COLO668 (cell line): ENCODE data around the gene LRRC8A.
"Not testable (repeated sequence)": the region's sequence is repeated elsewhere in the genome, so short reads cannot be mapped to it uniquely, and the experiment has no call there.

Source experiments
- DNase-seq: peaks from one replicate; lab custom pipeline; 2025; ENCODE audit not compliant: unreplicated experiment; lab: John Stamatoyannopoulos, UW

The LRRC8A gene

DNA sequence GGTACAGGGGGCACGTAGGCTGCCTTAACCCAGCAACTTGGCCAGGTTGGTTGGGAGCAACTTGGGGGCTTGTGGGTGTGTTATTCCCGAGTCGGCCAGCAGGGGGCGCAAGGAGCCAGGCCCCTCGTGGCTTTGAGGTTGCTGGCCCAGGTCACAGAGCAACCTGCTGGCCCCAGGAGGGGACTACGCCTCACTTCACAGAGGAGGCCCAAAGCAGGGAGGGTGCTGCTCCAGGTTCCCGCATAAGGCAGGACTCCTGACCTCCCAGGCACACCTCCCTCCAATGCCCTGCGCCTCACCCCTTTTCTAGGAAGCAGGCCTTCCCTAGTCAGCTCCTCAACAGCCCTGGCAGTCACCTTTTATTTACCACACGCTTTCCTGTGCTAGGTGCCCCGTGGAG, 18.3 kb upstream of the LRRC8A start:
- peak; percentile 67 for DNase-seq

DNA sequence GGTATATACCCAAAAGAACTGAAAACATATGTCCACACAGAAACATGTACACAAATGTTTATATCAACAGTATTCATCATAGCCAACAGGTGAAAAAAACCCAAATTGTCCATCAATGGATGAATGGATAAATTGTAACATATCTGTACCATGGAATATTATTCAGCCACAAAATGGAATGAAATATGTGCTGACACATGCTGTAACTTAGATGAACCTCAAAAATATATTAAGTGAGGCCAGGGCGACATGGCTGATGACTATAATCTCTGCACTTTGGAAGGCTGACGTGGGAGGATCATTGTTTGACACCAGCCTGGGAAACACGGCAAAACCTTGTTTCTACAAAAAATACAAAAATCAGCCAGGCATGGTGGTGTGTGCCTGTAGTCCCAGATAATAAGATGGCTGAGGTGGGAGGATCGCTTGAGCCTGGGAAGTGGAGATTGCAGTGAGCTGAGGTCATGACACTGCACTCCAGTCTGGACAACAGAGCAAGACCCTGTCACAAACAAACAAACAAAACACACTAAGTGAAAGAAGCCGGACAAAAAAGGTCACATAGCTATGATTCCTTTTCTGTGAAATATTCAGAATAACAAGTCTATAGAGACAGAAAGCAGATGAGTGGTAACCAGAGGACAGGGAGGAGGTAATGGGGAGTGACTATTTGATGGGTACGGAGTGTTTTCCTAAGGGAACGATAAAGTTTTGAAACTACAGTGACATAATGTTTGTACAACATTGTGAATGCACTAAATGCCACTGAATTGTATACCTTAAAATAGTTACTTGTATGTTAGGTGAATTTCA, 11.6 kb upstream of the LRRC8A start:
- no peak for DNase-seq

DNA sequence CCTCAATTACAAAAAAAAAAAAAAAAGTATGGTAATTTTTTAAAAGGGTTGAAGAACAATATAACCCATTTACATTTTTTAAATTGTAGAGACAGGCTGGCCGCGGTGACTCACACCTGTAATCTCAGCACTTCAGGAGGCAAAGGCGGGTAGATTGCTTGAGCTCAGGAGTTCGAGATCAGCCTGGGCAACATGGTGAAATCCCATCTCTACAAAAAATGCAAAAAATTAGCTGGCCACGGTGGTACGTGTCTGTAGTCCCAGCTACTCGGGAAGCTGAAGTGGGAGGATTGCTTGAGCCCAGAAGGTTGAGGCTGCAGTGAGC, 11.0 kb upstream of the LRRC8A start:
- not testable (repeated sequence) for DNase-seq

DNA sequence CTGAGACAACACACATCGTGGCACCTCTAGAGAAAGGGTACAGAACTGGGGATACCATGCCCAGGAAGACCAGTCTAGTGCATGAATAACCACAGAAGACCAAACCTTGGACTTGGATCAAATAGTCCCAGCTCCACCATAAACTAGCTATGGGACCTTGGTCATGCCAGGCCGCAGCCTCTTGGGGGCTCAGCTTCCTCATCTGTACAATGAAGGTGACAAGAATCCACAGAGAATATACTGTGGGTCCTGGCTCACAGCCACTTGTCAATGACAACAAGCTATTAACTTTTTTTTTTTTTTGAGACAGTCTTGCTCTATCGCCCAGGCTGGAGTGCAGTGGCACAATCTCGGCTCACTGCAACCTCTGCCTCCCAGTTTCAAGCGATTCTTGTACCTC, 4.1 kb upstream of the LRRC8A start:
- DNase-seq: no peak

DNA sequence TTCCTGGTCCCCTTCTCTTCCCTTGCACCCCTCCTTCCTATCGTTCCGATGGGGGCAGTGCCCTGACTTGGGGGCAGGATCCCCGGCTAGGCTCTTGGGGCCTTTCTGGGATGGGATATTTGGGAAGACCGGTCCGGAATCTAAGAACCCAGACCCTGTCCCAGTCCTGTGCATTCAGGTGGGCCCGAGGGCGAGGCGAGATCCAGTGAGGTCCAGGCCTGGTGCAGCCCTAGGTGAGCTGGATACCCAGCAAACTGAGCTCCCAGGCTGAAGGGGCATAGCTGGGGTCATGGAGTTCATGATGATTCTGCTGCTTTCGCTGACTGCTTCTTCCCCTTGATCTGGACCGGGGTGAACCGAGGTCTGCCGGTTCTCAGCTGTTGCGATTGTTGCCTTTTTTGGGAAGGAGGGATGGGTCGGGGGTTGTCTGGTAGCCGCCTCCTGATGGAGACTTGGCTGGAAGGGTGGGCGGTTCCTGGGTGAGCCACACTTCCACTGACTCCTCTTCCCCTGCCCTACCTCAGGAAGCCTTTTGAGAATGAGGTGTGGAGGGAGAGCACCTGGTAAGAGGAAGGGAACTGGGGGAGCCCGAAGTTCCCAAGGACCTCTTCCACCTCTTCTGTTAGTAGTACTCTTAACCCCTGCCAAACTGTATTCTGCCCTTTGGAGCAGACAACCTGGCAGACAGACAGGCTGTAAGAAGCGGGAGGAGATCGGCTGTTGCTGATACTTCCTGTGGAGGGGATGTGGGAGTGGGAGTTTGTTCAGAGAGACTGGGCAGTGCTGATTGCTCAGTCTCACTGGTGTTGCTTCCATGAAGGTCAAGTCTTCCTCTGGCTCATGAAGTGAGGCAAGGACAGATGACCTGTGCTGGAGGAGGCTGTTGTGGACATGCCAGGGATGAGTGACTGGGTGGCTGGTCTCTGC, 1.0 kb downstream of the LRRC8A start:
- no peak for DNase-seq

DNA sequence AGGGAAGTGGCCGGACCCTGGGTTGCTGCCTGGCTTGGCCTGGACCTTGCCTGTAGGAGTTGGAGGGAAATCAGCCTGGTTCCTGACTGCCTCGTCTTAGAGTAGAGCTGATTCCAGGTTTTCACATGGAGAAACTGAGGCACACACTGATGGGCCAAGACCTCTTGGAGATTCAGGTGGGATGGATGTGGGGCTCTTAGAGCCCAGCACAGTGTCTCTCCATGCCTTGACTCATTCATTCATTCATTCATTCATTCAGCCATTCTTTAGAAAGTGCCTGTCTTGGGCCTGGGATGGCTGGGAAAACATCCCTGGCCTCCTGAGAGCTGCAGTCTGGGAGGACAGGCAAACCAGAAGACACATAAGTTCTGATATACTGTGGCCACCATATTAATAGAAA, 2.2 kb downstream of the LRRC8A start:
- no peak for DNase-seq

DNA sequence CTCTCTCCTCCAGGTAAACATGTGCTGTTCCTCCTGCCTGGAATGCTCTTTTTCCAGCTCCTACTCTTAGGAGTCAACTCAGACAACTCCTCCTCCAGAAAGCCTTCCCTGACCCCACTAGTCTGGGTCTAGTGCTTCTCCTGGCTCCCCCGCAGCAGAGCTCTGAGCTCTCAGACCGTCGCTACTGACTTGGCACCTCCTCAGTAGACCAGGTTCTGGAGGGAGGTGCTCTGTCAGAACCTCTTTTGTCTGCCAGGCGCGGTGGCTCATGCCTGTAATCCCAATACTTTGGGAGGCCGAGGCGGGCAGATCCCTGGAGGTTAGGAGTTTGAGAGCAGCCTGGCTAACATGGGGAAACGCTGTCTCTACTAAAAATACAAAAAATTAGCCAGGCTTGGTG, 3.4 kb downstream of the LRRC8A start:
- no peak for DNase-seq

DNA sequence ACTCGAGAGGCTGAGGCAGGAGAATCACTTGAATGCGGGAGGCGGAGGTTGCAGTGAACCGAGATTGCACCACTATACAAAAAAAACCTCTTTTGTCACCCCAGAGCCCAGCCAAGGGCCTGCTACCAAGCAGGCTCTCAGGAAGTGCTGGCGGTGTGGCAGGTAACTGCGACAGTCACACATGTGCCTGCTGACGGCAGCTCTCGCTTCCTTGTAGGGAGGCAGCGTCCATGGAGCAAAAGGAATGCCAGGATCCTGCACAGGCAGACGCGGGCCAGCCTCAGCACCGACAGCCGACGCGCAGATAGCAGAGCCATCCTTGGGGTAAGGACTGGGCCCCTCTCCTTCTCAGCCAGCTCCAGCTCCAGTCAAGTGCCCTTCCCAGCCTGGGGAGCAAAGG, 3.9 kb downstream of the LRRC8A start:
- DNase-seq: no peak

DNA sequence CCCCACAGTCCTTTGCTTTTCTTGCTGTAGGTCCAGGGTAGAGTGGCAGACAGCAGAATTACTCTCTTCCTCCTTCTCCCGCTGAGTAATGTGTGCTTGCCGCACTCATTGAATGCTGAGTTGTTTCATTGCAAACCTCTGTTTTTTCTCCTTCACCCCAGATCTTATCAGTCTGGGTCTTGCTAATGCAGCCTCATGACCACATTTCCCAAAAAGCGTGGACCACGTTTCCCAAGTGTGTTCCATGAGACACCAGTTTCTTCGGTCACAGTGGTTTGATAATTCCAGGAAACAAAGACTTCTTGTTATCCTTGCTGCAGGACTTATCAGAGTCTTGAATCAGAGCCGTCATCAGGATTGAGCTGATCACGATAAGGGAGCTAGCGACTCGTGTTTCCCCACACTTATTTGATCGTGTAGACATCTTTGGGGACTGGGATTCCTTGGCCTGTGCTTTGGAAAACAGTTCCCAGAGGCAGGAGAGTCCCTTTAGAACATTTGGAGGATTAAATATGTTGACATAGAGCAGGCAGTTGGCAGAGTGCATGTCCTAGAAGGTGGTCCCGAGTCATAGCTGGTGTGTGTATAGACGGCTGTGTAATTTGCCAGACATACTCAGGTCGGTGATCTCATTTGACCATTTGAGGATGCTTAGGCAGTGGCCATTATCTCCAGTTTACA, 4.4 kb downstream of the LRRC8A start:
- DNase-seq: no peak

DNA sequence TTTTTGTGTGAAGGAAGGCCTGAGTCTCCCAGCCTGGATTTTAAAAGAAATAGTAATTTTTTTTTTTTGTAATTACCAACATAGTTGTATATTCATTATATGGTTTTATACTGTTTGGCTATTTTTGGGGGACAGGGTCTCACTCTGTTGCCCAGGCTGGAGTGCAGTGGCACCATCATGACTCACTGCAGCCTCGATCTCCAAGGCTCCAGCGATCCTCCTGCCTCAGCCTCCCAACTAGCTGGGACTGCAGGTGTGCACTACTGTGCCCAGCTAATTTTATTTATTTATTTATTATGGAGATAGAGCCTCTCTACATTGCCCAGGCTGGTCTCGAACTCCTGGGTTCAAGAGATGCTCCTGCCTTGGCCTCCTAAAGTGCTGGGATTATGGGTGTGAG, 5.1 kb downstream of the LRRC8A start:
- no peak for DNase-seq

DNA sequence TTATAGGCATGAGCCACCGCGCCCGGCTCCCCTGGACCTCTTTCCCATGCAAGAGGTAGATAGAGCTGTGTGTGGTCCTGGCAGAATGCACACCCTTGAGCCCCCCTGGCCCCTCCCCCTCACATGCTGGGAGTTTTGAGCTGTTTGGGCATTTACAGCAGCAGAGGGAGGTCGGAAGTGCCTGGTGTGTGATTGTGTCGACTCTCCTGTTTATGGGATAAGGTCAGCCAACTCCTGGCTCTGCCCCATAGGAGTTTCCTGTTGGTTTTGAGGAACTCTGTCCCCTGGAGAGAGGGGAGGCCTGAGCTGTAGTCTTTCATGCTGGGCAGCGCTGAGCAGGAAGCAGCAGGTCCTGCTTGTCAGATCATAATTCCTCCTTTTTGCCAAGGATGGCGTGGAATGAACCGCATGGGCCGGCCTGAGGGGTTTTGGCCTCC, 6.0 kb downstream of the LRRC8A start:
- no peak for DNase-seq

DNA sequence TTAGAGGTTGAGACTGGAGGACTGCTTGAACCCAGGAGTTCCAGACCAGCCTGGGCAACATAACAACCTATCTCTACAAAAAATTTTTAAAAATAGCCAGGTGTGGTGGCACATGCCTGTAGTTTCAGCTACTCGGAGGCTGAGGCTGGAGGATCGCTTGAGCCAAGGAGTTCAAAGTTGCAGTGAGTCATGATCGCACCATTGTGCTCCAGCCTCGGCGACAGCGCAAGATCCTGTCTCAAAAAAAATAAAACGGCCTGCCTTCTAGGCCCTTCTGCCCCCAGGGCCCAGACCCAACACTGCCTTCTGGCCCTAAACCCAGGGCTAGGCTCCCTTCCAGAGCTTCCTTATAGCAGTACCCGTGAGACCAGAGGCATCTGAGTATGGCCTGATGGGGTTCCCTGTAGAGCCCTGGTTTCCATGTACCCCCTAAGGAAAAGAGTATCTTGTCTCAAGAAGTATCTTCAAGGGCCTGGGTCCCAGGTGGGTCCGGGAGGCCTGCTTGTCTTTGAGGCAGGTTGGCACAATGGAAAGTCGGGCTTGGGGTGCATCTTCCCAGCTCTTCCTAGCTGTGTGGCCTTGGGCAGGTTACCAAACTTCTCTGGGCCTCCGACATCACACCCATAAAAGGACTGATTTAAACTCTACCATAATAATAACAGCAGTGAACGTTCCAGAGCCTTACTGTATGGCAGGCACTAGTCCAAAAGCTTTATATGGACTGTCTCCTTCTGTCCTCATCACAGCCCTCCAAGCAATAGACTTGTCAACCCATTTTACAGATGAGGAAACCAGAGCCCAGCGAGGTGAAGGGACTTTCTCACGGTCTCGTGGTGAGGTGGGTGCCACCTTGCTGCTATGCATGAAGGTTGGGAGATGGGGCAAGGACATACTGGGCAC, 9.6 kb downstream of the LRRC8A start:
- DNase-seq: no peak

DNA sequence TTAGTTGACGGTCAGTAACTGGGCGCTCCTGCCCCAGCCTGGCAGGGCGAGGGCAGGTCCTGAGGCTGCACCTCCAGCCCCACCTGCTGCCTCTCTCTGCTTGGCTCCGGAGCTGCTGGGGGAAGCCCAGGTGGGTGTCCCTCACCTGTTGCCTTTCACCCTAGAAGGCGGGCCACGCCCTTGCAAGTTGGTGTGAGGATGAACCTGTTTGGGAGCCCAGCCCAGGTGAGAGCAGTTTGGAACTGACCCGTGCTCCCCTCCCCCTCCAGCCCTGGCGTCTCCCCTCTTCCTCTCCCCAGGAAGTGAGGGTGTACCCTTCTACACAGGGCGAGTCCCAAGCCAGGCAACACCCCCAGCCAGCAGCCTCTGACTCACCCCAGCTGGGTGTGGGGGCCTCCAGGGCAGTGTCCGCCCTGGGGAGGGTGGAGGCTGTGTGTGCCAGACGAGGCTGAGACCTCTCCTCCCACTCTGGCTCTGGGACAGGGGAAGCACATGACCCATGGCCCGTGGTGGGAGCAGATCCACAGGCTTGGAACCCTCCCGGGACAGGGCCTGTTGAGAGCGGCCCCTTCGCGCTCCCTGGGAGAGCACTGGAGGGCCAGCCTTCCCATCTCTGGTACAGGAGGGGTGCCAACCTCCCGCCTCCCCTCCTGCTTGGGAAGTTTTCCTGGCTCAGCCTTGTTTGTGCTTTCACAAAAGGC, 10.4 kb downstream of the LRRC8A start:
- DNase-seq: no peak

DNA sequence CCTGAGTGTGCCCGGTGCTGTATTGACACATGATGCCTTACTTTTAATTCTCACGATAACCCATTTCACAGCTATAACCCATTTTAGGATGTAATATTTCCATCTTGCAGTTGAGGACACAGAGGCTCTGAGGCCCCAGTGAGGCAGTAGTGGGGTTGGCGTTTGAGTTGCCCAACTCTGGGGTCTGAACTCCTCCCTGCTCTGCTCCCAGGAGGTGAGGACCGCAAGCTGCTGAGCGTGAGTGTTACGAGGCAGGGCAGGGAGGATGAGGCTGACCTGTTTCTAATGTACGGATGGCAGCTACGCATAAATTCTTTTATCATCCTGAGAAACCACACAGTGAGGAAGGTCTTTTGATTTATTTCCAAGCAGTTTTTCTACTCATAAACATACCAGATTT, 11.4 kb downstream of the LRRC8A start:
- DNase-seq: no peak

DNA sequence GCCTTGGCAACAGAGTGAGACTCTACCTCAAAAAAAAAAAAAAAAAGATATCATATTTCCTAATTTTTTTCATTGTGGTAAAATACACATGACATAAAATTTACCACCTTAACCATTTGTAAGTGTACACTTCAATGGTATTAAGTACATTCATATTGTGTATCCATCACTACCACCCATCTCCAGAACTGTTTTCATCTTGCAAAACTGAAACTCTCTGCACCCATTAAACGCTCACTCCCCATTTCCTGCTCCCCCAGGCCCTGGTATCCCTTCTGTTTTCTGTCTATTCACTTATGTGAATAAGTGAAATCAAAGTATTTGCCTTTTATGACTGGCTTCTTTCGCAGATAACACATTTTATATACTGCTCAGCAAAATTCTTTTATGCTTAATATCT, 12.8 kb downstream of the LRRC8A start:
- no peak for DNase-seq

DNA sequence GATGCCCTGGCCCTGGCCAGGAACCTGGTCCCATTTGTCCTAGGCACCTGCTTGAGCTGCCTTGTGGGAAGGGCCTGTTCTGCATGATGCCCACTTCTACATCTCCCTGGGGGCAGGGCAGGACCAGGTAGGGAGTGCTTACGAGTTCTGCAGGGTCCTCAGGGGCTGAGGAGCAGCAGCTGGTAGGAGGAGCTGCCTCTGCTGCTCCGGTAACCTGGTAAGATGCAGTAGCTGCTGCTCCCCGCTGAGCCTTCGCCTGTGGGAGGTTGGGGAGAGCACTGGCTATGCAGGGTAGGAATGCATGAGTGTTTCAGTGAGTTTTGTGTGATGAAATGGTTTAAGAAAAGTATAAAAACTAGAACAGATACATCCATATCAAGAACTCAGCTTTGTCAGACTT, 13.6 kb downstream of the LRRC8A start:
- DNase-seq: no peak

DNA sequence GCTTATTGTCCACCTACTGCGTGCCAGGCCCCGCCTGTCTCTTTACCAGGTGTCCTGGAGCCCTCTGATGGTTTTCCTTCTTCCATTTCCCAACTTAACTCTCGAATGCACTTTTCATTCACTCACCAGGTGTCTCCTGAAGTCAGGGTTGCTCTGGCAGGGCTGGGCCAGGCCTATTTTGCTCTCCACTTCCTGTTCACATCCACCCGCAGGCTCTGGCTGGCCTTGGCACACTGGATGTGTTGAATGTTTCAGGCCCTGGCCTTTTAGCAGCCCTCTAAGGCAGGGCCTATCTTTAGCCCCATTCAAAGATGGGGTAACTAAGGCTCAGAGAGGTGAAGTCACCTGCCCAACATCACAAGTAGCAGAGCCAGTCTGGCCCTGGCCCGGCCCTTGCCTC, 16.4 kb downstream of the LRRC8A start:
- DNase-seq: no peak

DNA sequence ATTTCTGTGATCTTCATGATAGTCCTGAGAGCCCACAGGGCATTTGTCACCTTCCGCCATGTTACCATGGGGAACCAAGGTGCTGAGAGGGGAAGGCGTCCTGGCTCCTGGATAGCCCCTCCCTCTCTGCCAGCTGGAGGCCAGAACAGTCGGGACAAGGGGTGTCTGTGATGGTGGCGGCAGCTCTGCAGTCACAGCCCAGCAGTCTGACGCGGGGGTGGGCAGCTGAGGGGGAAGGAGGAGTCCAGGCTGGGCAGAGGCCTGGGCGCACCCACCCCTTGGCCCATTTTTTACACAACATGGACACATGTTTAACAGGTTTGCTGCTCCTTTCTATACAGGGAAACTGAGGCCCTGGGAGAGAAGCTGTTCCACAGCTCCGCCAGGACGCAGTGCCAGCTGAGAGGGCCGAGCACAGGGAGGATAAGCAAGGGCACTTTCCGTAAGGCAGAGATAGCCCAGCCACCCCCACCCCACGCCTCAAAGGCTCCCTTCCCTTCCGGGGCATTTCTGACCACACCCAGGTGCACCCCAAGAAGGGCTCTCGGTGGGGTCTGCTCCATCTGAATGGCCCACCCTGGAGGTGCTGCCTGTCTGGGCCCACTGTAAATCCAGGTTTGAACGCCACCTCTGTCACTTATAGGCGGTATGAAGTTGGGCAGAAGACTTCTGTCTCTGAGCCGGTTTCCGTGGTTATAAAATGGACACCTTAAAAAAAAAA, 17.1 kb downstream of the LRRC8A start:
- no peak for DNase-seq

DNA sequence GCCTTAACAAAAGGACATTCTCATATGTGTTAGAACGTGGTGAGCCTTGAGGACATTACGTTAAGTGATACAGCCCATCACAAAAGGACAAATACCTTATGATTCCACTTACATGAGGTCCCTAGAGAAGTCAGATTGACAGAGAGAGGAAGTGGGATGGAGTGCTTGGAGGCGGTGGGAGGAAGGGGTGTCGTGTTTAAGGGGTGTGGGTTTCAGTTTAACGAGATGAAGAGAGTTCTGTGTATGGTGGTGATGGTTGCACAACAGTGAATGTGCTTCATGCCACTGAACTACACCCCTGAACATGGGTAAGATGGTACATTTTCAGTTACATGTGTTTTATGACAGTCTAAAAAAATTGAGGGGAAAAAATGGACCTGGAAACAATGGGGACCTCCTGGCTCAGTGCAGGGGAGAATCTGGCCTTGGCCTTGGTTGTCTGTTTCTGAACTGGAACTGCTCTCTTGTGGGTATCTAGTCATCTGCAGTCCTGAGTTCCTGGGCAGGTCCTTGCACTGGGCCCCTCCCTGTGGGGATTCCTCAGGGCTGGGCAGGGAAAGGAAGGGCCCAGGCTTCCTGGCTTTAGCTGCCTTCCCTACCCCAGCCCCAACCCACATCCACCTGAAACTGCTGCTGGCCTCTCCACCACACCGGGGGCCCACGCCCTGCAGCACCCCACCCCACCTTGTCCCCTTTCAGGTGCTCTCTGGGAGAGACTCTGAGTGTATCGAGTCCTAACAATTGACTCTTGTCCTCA, 17.8 kb downstream of the LRRC8A start:
- DNase-seq: no peak
